ENCODE measurements around the gene KRT74.

The KRT74 gene

GRCh38 chr12:52611080-52611468, 37.4 kb upstream of the KRT74 start:
- no peaks in the 10 kb centered on the region for H3K79me1 ChIP-seq (ENCODE audit: low read length)
- no peak for DNase-seq
- no peak overlapping the region for H2BK120ac ChIP-seq (ENCODE audit: low read depth, low read length)
- no peak overlapping the region for H3K9ac ChIP-seq (ENCODE audit: low read length)
- no peak overlapping the region for H3K23ac ChIP-seq (ENCODE audit: low read length)
- no CpG with 5 or more reads among the region's 6 CpGs for WGBS (ENCODE audit: extremely low coverage, insufficient coverage, low lambda C conversion rate)
- H3K27ac ChIP-seq (ENCODE audit: low read depth, low read length), result no peak overlapping the region
- no peak overlapping the region for H4K8ac ChIP-seq (ENCODE audit: low read depth, low read length)
- H2BK15ac ChIP-seq (replicated peaks; ENCODE audit: low read depth), result no peak overlapping the region
- no peaks in the 10 kb centered on the region for H3K79me2 ChIP-seq (ENCODE audit: control insufficient read depth, insufficient read depth, low read length)
- H3K4me2 ChIP-seq (ENCODE audit: low read length), result no peak overlapping the region
- peaks cover 8% of the 10 kb centered on the region for H3K4me1 ChIP-seq (ENCODE audit: control insufficient read depth, low read depth, low read length)
- H2BK5ac ChIP-seq (ENCODE audit: low read length), result no peak overlapping the region
- H3K27me3 ChIP-seq (ENCODE audit: insufficient read depth, low read length, poor library complexity), result no peaks in the 10 kb centered on the region
- no peak overlapping the region for H3K4me3 ChIP-seq (ENCODE audit: low read length)
- no peak overlapping the region for H3K56ac ChIP-seq (ENCODE audit: low read length)
- no peak overlapping the region for H3K4ac ChIP-seq (ENCODE audit: low read depth, low read length)
- H3K36me3 ChIP-seq (ENCODE audit: control insufficient read depth, insufficient read depth, low read length), result no peaks in the 10 kb centered on the region
- no peak overlapping the region for H3K18ac ChIP-seq (ENCODE audit: low read length)
- H2AK5ac ChIP-seq (ENCODE audit: low read length), result no peak overlapping the region
- H4K5ac ChIP-seq (ENCODE audit: low read length), result no peak overlapping the region

- Histone ChIP-seq H2BK15ac (replicated peaks; ENCODE audit: low read depth) (no peak overlapping the region), H4K5ac (ENCODE audit: low read length) (no peak overlapping the region), H2BK120ac (ENCODE audit: low read depth, low read length) (no peak overlapping the region), H3K4ac (ENCODE audit: low read depth, low read length) (no peak overlapping the region), H3K9ac (ENCODE audit: low read length) (no peak overlapping the region), H3K36me3 (ENCODE audit: control insufficient read depth, insufficient read depth, low read length) (no peaks in the 10 kb centered on the region), H3K4me1 (ENCODE audit: control insufficient read depth, low read depth, low read length) (peaks cover 8% of the 10 kb centered on the region), H3K4me3 (ENCODE audit: low read length) (no peak overlapping the region), H3K27ac (ENCODE audit: low read depth, low read length) (no peak overlapping the region), H3K27me3 (ENCODE audit: insufficient read depth, low read length, poor library complexity) (no peaks in the 10 kb centered on the region), H3K79me2 (ENCODE audit: control insufficient read depth, insufficient read depth, low read length) (no peaks in the 10 kb centered on the region), H2AK5ac (ENCODE audit: low read length) (no peak overlapping the region), H3K79me1 (ENCODE audit: low read length) (no peaks in the 10 kb centered on the region), H4K8ac (ENCODE audit: low read depth, low read length) (no peak overlapping the region), H3K56ac (ENCODE audit: low read length) (no peak overlapping the region), H3K23ac (ENCODE audit: low read length) (no peak overlapping the region), H3K4me2 (ENCODE audit: low read length) (no peak overlapping the region), H3K18ac (ENCODE audit: low read length) (no peak overlapping the region), H2BK5ac (ENCODE audit: low read length) (no peak overlapping the region)
- WGBS (ENCODE audit: extremely low coverage, insufficient coverage, low lambda C conversion rate), result no CpG with 5 or more reads among the region's 8 CpGs
- no peak for DNase-seq
Measured at GRCh38 chr12:52608826-52609630, 35.4 kb upstream of the KRT74 start.

- no peak overlapping the region for H2BK5ac ChIP-seq (ENCODE audit: low read length)
- no peak for DNase-seq
- no peak overlapping the region for H3K27ac ChIP-seq (ENCODE audit: low read depth, low read length)
- H3K4me2 ChIP-seq (ENCODE audit: low read length), result no peak overlapping the region
- H3K36me3 ChIP-seq (ENCODE audit: control insufficient read depth, insufficient read depth, low read length), result no peaks in the 10 kb centered on the region
- no peak overlapping the region for H3K4me3 ChIP-seq (ENCODE audit: low read length)
- H3K4ac ChIP-seq (ENCODE audit: low read depth, low read length), result no peak overlapping the region
- no CpG with 5 or more reads among the region's 6 CpGs for WGBS (ENCODE audit: extremely low coverage, insufficient coverage, low lambda C conversion rate)
- H3K18ac ChIP-seq (ENCODE audit: low read length), result no peak overlapping the region
- H3K79me1 ChIP-seq (ENCODE audit: low read length), result no peaks in the 10 kb centered on the region
- no peak overlapping the region for H2BK120ac ChIP-seq (ENCODE audit: low read depth, low read length)
- no peak overlapping the region for H3K9ac ChIP-seq (ENCODE audit: low read length)
- H3K4me1 ChIP-seq (ENCODE audit: control insufficient read depth, low read depth, low read length), result peaks cover 6% of the 10 kb centered on the region
- no peak overlapping the region for H4K5ac ChIP-seq (ENCODE audit: low read length)
- H3K27me3 ChIP-seq (ENCODE audit: insufficient read depth, low read length, poor library complexity), result no peaks in the 10 kb centered on the region
- no peaks in the 10 kb centered on the region for H3K79me2 ChIP-seq (ENCODE audit: control insufficient read depth, insufficient read depth, low read length)
- H3K56ac ChIP-seq (ENCODE audit: low read length), result no peak overlapping the region
- H4K8ac ChIP-seq (ENCODE audit: low read depth, low read length), result no peak overlapping the region
- H2BK15ac ChIP-seq (replicated peaks; ENCODE audit: low read depth), result no peak overlapping the region
- H2AK5ac ChIP-seq (ENCODE audit: low read length), result no peak overlapping the region
- H3K23ac ChIP-seq (ENCODE audit: low read length), result no peak overlapping the region
Measured at GRCh38 chr12:52608161-52608560, 34.5 kb upstream of the KRT74 start.

GRCh38 chr12:52607314-52607713, 33.7 kb upstream of the KRT74 start:
- Histone ChIP-seq H4K5ac (ENCODE audit: low read length) (no peak overlapping the region), H3K18ac (ENCODE audit: low read length) (no peak overlapping the region), H3K36me3 (ENCODE audit: control insufficient read depth, insufficient read depth, low read length) (no peaks in the 10 kb centered on the region), H3K56ac (ENCODE audit: low read length) (no peak overlapping the region), H3K79me1 (ENCODE audit: low read length) (no peaks in the 10 kb centered on the region), H2BK120ac (ENCODE audit: low read depth, low read length) (no peak overlapping the region), H3K4me2 (ENCODE audit: low read length) (no peak overlapping the region), H3K4me1 (ENCODE audit: control insufficient read depth, low read depth, low read length) (peaks cover under 1% of the 10 kb centered on the region), H3K9ac (ENCODE audit: low read length) (no peak overlapping the region), H4K8ac (ENCODE audit: low read depth, low read length) (no peak overlapping the region), H3K4ac (ENCODE audit: low read depth, low read length) (no peak overlapping the region), H2AK5ac (ENCODE audit: low read length) (no peak overlapping the region), H3K27me3 (ENCODE audit: insufficient read depth, low read length, poor library complexity) (no peaks in the 10 kb centered on the region), H3K23ac (ENCODE audit: low read length) (no peak overlapping the region), H3K4me3 (ENCODE audit: low read length) (no peak overlapping the region), H2BK15ac (replicated peaks; ENCODE audit: low read depth) (no peak overlapping the region), H2BK5ac (ENCODE audit: low read length) (no peak overlapping the region), H3K79me2 (ENCODE audit: control insufficient read depth, insufficient read depth, low read length) (no peaks in the 10 kb centered on the region), H3K27ac (ENCODE audit: low read depth, low read length) (no peak overlapping the region)
- no CpG with 5 or more reads among the region's 1 CpG for WGBS (ENCODE audit: extremely low coverage, insufficient coverage, low lambda C conversion rate)
- no peak for DNase-seq

GRCh38 chr12:52606581-52607218, 33.1 kb upstream of the KRT74 start:
- H3K36me3 ChIP-seq (ENCODE audit: control insufficient read depth, insufficient read depth, low read length), result no peaks in the 10 kb centered on the region
- no CpG with 5 or more reads among the region's 7 CpGs for WGBS (ENCODE audit: extremely low coverage, insufficient coverage, low lambda C conversion rate)
- no peak overlapping the region for H3K4me3 ChIP-seq (ENCODE audit: low read length)
- no peaks in the 10 kb centered on the region for H3K79me1 ChIP-seq (ENCODE audit: low read length)
- H3K4ac ChIP-seq (ENCODE audit: low read depth, low read length), result no peak overlapping the region
- H3K23ac ChIP-seq (ENCODE audit: low read length), result no peak overlapping the region
- H3K79me2 ChIP-seq (ENCODE audit: control insufficient read depth, insufficient read depth, low read length), result no peaks in the 10 kb centered on the region
- H2BK5ac ChIP-seq (ENCODE audit: low read length), result no peak overlapping the region
- H3K27me3 ChIP-seq (ENCODE audit: insufficient read depth, low read length, poor library complexity), result no peaks in the 10 kb centered on the region
- no peak overlapping the region for H4K5ac ChIP-seq (ENCODE audit: low read length)
- H2BK120ac ChIP-seq (ENCODE audit: low read depth, low read length), result no peak overlapping the region
- no peak overlapping the region for H3K18ac ChIP-seq (ENCODE audit: low read length)
- no peak for DNase-seq
- no peak overlapping the region for H3K4me2 ChIP-seq (ENCODE audit: low read length)
- H3K9ac ChIP-seq (ENCODE audit: low read length), result no peak overlapping the region
- no peaks in the 10 kb centered on the region for H3K4me1 ChIP-seq (ENCODE audit: control insufficient read depth, low read depth, low read length)
- H3K27ac ChIP-seq (ENCODE audit: low read depth, low read length), result no peak overlapping the region
- H2AK5ac ChIP-seq (ENCODE audit: low read length), result no peak overlapping the region
- H2BK15ac ChIP-seq (replicated peaks; ENCODE audit: low read depth), result no peak overlapping the region
- H3K56ac ChIP-seq (ENCODE audit: low read length), result no peak overlapping the region
- H4K8ac ChIP-seq (ENCODE audit: low read depth, low read length), result no peak overlapping the region

Measured in mesendoderm (in vitro differentiated cells).